ENCODE data around the gene KCNK13.
"Not testable (repeated sequence)": the region's sequence is repeated elsewhere in the genome, so short reads cannot be mapped to it uniquely, and the experiment has no call there.

The KCNK13 gene

GRCh38 chr14:90060965-90061684 lies 669 bp upstream of the KCNK13 start:
- DNase-seq (ENCODE audit: low read depth in 2 of 2) = no peak

GRCh38 chr14:90062127-90062794 lies 467 bp downstream of the KCNK13 start:
- no peak for DNase-seq (ENCODE audit: low read depth in 2 of 2)

- DNase-seq (ENCODE audit: low read depth in 2 of 2) = no peak
Observed at GRCh38 chr14:90062822-90063539, 1.2 kb downstream of the KCNK13 start.

GRCh38 chr14:90072350-90072749 lies 10.6 kb downstream of the KCNK13 start:
- DNase-seq (ENCODE audit: low read depth in 2 of 2) = no peak

GRCh38 chr14:90079576-90079975 lies 17.8 kb downstream of the KCNK13 start:
- no peak for DNase-seq (ENCODE audit: low read depth in 2 of 2)

GRCh38 chr14:90087433-90087832 lies 25.6 kb downstream of the KCNK13 start:
- DNase-seq (ENCODE audit: low read depth in 2 of 2) = no peak

GRCh38 chr14:90088176-90088575 lies 26.4 kb downstream of the KCNK13 start:
- DNase-seq (ENCODE audit: low read depth in 2 of 2) = no peak

- DNase-seq (ENCODE audit: low read depth in 2 of 2) = not testable (repeated sequence)
Observed at GRCh38 chr14:90089486-90089885, 27.7 kb downstream of the KCNK13 start.

- DNase-seq (ENCODE audit: low read depth in 2 of 2) = no peak
Observed at GRCh38 chr14:90091393-90091792, 29.6 kb downstream of the KCNK13 start.

GRCh38 chr14:90093942-90094595 lies 32.3 kb downstream of the KCNK13 start:
- DNase-seq (ENCODE audit: low read depth in 2 of 2) = no peak

- DNase-seq (ENCODE audit: low read depth in 2 of 2) = no peak
Observed at GRCh38 chr14:90095096-90095495, 33.3 kb downstream of the KCNK13 start.

GRCh38 chr14:90096566-90096965 lies 34.8 kb downstream of the KCNK13 start:
- no peak for DNase-seq (ENCODE audit: low read depth in 2 of 2)

- no peak for DNase-seq (ENCODE audit: low read depth in 2 of 2)
Observed at GRCh38 chr14:90103808-90104207, 42.0 kb downstream of the KCNK13 start.

- no peak for DNase-seq (ENCODE audit: low read depth in 2 of 2)
Observed at GRCh38 chr14:90105756-90106155, 44.0 kb downstream of the KCNK13 start.

GRCh38 chr14:90107789-90108188 lies 46.0 kb downstream of the KCNK13 start:
- no peak for DNase-seq (ENCODE audit: low read depth in 2 of 2)

- DNase-seq (ENCODE audit: low read depth in 2 of 2) = no peak
Observed at GRCh38 chr14:90109858-90110257, 48.1 kb downstream of the KCNK13 start.

GRCh38 chr14:90111895-90112534 lies 50.2 kb downstream of the KCNK13 start:
- DNase-seq (ENCODE audit: low read depth in 2 of 2) = no peak

- DNase-seq (ENCODE audit: low read depth in 2 of 2) = no peak
Observed at GRCh38 chr14:90114554-90114953, 52.8 kb downstream of the KCNK13 start.

- DNase-seq (ENCODE audit: low read depth in 2 of 2) = no peak
Observed at GRCh38 chr14:90115780-90116179, 54.0 kb downstream of the KCNK13 start.

- DNase-seq (ENCODE audit: low read depth in 2 of 2) = no peak
Observed at GRCh38 chr14:90116444-90116843, 54.6 kb downstream of the KCNK13 start.

- DNase-seq (ENCODE audit: low read depth in 2 of 2) = no peak
Observed at GRCh38 chr14:90118027-90118426, 56.2 kb downstream of the KCNK13 start.

- DNase-seq (ENCODE audit: low read depth in 2 of 2) = no peak
Observed at GRCh38 chr14:90126260-90126659, 64.5 kb downstream of the KCNK13 start.

Data from stimulated activated CD8-positive, alpha-beta memory T cell treated with anti-CD3 and anti-CD28 coated beads, Interleukin-7, amount 100 ng/mL, for 1 hour (primary cell).